GM19397 (cell line): ENCODE results near the gene PCK1.

Source experiments
- ATAC-seq: cut with Tn5 transposase; IDR thresholded peaks from one replicate; pipeline ENCODE4 v1.9.1; 2021; ENCODE audit warnings: mild to moderate bottlenecking, moderate library complexity; ENCODE audit not compliant: unreplicated experiment

Gene PCK1

GRCh38 chr20:57536120-57536708, 24.7 kb upstream of the PCK1 start:
- ATAC-seq = no peak

DNA sequence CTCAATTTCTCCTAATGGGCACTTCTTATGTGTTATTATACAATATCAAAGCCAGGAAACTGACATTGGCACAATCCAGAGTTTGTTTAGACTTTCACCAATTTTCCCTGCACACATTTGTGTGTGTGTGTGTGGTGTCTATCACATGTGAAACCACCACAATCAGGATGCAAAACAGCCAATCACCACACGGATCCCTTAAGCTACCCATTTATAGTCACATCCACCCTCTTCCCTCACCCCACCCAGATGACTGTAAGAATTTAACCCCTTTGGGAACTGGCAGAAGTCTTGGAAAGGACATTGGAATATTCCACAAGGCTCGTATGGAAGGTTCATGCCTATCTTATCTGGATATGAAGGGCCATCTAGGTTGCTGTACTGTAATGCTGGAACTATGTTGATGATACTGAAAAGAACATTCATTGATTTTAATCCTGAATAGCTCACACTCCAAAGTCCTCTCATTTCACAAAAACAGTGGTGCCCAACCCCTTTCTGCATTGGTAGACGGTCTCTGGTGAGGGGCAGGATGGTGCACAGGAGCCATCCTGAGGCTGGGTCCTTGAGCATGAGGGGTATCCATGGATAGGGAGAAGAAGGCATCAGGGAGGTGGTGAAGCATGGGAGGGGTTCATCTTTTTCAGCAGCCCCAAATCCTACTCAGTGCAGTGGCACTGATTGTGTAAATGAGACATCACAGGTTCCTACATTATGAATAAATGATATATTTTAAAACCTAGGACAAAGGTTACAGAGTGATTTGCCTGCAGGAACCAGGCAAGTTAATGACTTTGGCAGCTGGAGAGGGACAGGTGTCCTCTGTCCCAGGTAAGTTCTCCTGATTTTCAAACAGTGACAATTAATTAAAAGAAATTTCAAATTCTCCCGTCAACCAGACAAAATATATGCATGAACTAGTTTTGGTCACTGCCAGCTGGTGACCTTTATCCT, 23.9 kb upstream of the PCK1 start:
- ATAC-seq = no peak

- no peak for ATAC-seq
These were observed 23.1 kb upstream of the PCK1 start for GRCh38 chr20:57537822-57538221.

DNA sequence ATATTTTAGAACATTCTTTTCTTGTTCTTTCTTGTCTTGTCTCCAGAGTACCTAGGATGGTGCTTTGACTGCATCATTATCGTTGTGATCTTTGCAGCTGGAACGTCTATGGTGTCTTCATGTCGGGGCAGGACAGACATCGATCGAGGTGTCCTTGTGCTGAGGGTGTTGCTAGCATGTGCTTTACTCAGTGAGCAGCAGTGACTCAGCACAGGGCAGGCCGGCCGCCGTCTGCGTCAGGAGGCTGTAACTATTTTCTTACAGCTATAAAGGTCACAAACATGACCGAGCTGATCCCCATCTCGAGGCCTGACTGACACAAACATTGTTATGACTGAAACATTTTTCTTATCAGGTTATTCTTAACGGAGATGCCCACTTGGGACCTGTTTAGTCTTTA, 21.0 kb upstream of the PCK1 start:
- no peak for ATAC-seq

DNA sequence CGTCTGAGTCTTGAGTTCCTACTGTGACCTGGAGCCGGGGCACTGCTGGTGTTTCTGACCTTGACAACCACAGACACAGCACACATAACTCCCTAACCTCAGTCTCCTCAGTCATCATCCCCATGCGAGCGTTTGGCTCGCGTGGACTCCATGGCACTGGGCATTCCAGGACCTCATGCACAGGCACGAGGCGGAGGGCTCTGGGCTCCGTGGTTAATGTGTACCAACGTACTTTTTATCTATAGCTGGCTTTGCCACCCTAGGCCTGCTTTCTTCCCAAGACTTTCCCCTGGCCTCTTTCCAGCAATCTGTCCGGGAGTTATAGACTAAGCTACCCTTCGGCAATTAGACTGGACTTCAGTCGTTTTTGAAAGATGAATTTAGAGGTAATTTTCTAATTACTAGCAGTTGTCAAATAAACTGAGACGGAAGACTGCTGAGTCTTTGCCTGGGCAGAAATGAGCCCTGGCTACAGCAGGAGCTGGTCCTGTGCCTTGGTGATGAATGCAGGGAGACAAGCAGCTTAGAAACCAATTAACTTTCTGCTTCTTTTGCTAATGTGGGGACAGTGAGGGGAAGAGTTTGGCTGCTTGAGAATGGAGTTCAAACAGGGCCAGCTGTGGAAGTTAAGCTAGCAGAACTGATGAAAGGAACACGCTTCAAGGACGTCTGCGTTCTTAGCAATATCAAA, 19.9 kb upstream of the PCK1 start:
- ATAC-seq = no peak

DNA sequence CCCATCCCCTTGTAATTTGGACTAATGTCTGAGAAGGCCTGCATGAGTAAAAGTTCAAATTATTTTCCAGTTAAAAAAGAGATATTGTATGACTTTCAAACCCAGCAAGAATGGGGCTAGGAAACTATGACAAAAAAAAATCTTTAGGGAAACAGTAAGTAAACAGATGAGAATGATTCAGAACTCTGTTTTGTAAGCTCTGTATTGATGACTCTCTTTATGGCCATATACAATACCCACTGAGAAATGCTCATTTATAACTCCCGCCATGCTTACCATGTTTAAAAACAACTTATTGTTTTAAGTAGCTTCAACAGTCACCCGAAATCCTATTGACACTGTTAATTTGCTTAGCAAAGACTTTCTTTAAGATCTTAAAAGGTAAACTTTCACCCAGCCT, 17.2 kb upstream of the PCK1 start:
- ATAC-seq = no peak

GRCh38 chr20:57544838-57545564, 15.9 kb upstream of the PCK1 start:
- no peak for ATAC-seq

DNA sequence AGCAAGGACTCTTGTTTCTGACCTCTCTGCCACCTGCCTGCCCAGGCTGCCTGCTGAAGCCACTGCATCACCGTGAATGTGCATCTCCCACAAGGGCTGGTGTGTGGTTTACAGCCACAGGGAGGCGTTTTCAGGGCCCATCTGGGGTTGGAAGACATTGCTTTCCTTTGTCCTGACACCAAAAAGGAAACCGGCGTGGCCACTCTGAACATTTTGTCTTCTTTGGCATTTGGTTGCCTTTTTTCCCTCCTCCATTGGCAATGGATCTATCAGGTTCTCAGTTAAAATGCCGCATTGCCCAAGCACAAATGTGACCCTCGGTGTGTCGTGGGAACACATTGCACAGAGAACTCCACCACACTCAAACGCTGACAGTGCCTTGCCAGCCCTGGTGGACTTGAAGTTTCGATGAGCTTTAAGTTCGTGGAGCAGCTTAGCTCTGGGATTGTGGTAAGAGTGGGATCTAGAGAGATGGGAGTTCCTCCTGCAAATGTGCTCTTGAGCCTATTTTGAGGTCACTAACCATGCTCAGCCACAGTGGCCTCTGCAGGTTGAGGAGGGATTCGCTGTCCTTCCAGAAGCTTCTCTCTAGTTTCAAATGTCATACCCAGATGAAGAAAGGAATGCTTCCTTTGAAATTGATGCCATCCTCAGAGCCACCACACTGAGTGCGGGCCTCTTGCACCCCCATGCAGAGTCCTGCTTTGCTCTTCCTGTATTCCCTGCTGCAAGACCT, 14.8 kb upstream of the PCK1 start:
- no peak for ATAC-seq

- ATAC-seq = no peak
These were observed 13.8 kb upstream of the PCK1 start for GRCh38 chr20:57546956-57547649.

DNA sequence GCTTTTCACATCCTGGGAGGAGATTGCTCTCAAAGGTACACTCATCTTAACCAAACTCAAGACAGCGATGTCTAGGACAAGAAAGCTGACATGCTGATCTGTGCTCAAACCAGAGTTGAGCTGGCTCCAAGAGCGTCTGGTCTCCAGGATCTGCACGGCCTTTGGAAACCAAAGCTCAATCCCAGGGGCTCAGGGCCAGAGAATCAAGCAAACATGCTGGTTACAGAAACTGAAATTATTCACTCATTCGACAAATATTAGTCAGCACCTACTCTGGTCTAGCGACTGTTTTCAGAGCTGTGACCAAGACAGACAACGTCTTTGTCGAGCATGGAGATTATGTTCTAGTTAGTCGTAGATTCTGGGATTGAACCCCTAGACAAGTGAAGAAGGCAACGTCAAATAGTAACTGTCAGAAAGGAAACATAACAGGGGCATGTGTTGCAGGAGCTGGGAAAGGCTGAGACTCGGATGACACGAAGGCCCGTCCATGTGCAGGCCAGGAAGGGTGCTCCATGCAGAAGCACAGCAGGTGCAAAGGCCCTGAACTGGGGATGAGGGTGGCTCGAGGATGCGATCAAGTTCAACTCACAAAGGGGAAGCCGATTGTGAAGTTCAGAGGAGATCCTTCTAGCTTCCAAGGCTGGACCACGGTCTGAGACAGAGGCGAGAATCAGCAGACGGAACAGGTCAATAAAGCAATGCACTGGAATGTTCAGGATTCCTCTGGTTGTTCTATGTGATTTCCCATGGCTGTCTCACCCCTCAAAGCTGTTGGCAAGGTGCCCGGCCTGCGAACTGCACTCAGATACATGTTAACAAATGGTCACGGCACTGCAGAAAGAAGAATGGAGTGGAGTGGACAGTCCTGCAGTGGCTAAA, 12.5 kb upstream of the PCK1 start:
- ATAC-seq = no peak

DNA sequence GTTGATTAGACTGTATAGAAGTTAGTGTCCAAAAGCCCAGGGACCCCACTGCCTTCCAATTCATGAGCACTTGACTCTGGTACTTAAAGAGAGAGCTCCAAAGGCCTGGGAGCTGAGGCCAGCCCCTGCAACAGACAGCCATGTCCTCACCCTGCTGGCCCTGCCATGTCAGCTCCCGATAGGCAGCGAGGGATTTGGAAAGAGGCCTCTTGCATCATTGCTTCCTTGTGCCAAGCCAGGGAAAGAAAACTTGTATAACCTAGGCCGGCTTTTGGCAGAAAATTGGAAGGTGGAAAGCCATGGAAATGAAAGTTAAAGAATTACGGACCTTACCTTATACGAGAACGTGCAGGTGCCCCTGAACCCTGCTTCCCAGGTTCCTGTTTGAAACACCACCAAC, 8.4 kb upstream of the PCK1 start:
- no peak for ATAC-seq

GRCh38 chr20:57553376-57554018, 7.4 kb upstream of the PCK1 start:
- ATAC-seq = no peak

GRCh38 chr20:57555457-57556184, 5.3 kb upstream of the PCK1 start:
- no peak for ATAC-seq

DNA sequence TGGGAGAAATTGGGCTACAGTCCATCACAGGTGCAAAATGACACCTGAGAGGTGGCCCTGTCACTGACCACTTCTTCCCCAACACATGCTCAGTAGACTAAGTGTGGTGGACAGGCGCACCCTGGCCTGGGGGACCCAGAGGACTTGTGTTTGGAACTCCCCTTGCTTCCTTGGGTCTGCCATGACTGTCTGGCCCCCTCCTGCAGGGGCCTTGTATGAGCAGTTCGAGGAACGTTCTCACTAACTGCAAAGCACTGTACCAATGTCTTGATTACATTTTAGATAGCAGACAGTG, 4.0 kb upstream of the PCK1 start:
- no peak for ATAC-seq

- ATAC-seq = no peak
These were observed 2.8 kb upstream of the PCK1 start for GRCh38 chr20:57557926-57558613.

DNA sequence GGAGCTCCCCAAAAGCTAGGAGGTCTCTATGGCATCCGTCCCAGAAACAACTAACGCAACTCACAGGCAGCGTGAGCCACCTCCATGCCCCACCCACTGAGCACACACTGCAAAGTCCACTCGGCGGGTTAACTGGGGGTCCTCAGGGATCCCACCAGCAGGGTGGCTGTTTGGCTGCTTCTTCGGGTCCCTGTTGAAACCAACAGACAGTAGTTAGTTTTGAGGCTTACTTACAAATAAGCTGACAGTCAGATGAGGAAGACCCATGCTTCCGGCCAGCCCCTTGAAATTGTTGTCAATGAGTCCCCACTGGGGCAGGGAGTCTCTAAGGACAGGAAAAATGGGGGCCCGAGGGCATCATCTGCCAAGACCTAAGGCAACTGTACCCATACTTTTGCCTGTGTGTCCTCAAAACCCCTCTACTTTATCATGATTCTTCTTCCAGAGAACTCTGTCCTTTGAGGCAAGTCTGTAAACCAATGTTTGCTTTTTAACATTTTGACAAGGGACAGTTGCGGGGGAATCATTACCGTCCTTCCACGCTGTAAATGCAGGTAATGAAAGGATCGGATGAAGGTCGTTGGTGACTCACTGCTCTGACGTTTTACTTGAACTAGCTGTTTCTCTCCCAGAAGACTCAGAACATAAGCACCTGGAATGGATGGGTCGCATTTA, 2.2 kb upstream of the PCK1 start:
- no peak for ATAC-seq

GRCh38 chr20:57559289-57559634, 1.6 kb upstream of the PCK1 start:
- no peak for ATAC-seq
